ENCODE data around the gene IER3. TPM values are rescaled to one million over a fixed set of nuclear protein-coding genes. Genes with fewer than 3 reads are reported as not detected.

The IER3 gene
- total and polyA plus RNA-seq, 2 of the 13 experiments (the other 11 are each of a cell fraction or from before 2014, with no cell fraction given), result 51.1 to 131 TPM

GRCh38 chr6:30717129-30717844, 27.1 kb downstream of the IER3 start, which contains the start of gene MDC1 (continued):
- TF ChIP-seq WIZ (CRISPR knock-in tag; IDR thresholded peaks at IDR 0.05) (peak; percentile 79), FOXJ3 (CRISPR knock-in tag; IDR thresholded peaks at IDR 0.05; ENCODE audit: borderline replicate concordance) (peak; percentile 63; the same call in 1 of the 2 replicates), SMYD3 (CRISPR knock-in tag; IDR thresholded peaks at IDR 0.05) (peak; percentile 98), ZBTB40 (IDR thresholded peaks at IDR 0.05) (no peak), ZBTB40 (CRISPR knock-in tag; IDR thresholded peaks at IDR 0.05) (peak; percentile 85), POLR2AphosphoS5 (IDR thresholded peaks at IDR 0.05; ENCODE audit: low read depth, low read length) (peak; percentile 91), HMGA1 (CRISPR knock-in tag; conservative IDR thresholded peaks at IDR 0.05) (no peak), CREB1 (IDR thresholded peaks at IDR 0.05) (peak; percentile 89), CREB1 (CRISPR knock-in tag; IDR thresholded peaks at IDR 0.05) (peak; percentile 94), KMT2A (CRISPR knock-in tag; IDR thresholded peaks at IDR 0.05) (peak; percentile 93), ZFAT (CRISPR knock-in tag; conservative IDR thresholded peaks at IDR 0.05) (no peak)
